ENCODE results near the gene NEGR1. TPM values are rescaled to one million over a fixed set of nuclear protein-coding genes. Genes with fewer than 3 reads are reported as not detected.

Gene NEGR1
- total RNA-seq, 1 experiment from 2014 or later: 4.1 TPM

GRCh38 chr1:71511505-71511904 is 770.8 kb downstream of the NEGR1 start:
- ChIA-PET CTCF (no interaction called here), POLR2A (no interaction called here)
- DNase-seq (ENCODE audit: unreplicated experiment): no peak
- Mint-ChIP-seq H3K9me3 (ENCODE audit: unreplicated experiment) (no peaks in the 10 kb centered on the region), H3K27me3 (ENCODE audit: insufficient read depth, unreplicated experiment) (no peaks in the 10 kb centered on the region), H3K27ac (ENCODE audit: low read depth, unreplicated experiment) (no peak overlapping the region), H3K4me3 (ENCODE audit: unreplicated experiment) (no peak overlapping the region), H3K4me1 (ENCODE audit: insufficient read depth, unreplicated experiment) (no peaks in the 10 kb centered on the region), H3K36me3 (ENCODE audit: insufficient read depth, unreplicated experiment) (no peaks in the 10 kb centered on the region)
- BruUV-seq (replicated peaks): no TSS peak
- TF ChIP-seq CTCF (IDR thresholded peaks at IDR 0.05; ENCODE audit: unreplicated experiment): no peak
- intact Hi-C loops (cut with micrococcal nuclease): no loop called here

GRCh38 chr1:71510725-71511124 is 771.6 kb downstream of the NEGR1 start:
- Mint-ChIP-seq H3K4me3 (ENCODE audit: unreplicated experiment) (no peak overlapping the region), H3K4me1 (ENCODE audit: insufficient read depth, unreplicated experiment) (no peaks in the 10 kb centered on the region), H3K27ac (ENCODE audit: low read depth, unreplicated experiment) (peak overlapping the region; percentile 25), H3K36me3 (ENCODE audit: insufficient read depth, unreplicated experiment) (no peaks in the 10 kb centered on the region), H3K9me3 (ENCODE audit: unreplicated experiment) (no peaks in the 10 kb centered on the region), H3K27me3 (ENCODE audit: insufficient read depth, unreplicated experiment) (no peaks in the 10 kb centered on the region)
- no peak for DNase-seq (ENCODE audit: unreplicated experiment)
- ChIA-PET POLR2A (no interaction called here), CTCF (no interaction called here)
- intact Hi-C loops (cut with micrococcal nuclease): no loop called here
- no TSS peak for BruUV-seq (replicated peaks)
- no peak for TF ChIP-seq CTCF (IDR thresholded peaks at IDR 0.05; ENCODE audit: unreplicated experiment)

GRCh38 chr1:71509051-71509595 is 773.2 kb downstream of the NEGR1 start:
- Mint-ChIP-seq H3K9me3 (ENCODE audit: unreplicated experiment) (no peaks in the 10 kb centered on the region), H3K27me3 (ENCODE audit: insufficient read depth, unreplicated experiment) (no peaks in the 10 kb centered on the region), H3K36me3 (ENCODE audit: insufficient read depth, unreplicated experiment) (no peaks in the 10 kb centered on the region), H3K4me3 (ENCODE audit: unreplicated experiment) (no peak overlapping the region), H3K27ac (ENCODE audit: low read depth, unreplicated experiment) (no peak overlapping the region), H3K4me1 (ENCODE audit: insufficient read depth, unreplicated experiment) (no peaks in the 10 kb centered on the region)
- BruUV-seq (replicated peaks): no TSS peak
- no peak for DNase-seq (ENCODE audit: unreplicated experiment)
- intact Hi-C loops (cut with micrococcal nuclease): no loop called here
- TF ChIP-seq CTCF (IDR thresholded peaks at IDR 0.05; ENCODE audit: unreplicated experiment): no peak
- ChIA-PET CTCF (no interaction called here), POLR2A (no interaction called here)

DNA sequence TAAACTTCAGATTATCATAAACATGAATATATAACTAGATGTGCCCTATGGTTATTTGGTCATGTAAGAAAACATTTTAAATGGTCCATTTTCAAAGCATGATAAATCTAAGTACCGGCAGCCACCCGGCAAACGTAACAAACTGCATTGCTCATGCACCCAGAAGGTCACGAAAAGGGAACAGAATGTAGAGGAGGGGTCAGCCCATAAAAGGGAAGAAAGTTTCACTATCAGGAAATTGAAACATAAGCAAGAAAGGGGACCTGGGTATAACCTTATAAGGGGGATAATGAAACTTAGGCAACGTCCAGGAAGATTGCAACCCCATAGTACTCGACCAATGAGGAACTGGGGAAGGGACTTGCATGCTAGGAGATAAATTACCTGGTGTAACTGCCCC is 780.3 kb downstream of the NEGR1 start:
- BruUV-seq (replicated peaks): no TSS peak
- POLR2A ChIA-PET: no interaction called here
- intact Hi-C loops (cut with micrococcal nuclease): no loop called here
- no peak for DNase-seq (ENCODE audit: unreplicated experiment)
- no peak for TF ChIP-seq CTCF (IDR thresholded peaks at IDR 0.05; ENCODE audit: unreplicated experiment)
- no peak overlapping the region for H3K4me3 Mint-ChIP-seq (ENCODE audit: unreplicated experiment)
- no peaks in the 10 kb centered on the region for H3K27me3 Mint-ChIP-seq (ENCODE audit: insufficient read depth, unreplicated experiment)
- CTCF ChIA-PET: no interaction called here
- H3K27ac Mint-ChIP-seq (ENCODE audit: low read depth, unreplicated experiment): no peak overlapping the region
- no peaks in the 10 kb centered on the region for H3K36me3 Mint-ChIP-seq (ENCODE audit: insufficient read depth, unreplicated experiment)
- no peaks in the 10 kb centered on the region for H3K9me3 Mint-ChIP-seq (ENCODE audit: unreplicated experiment)
- H3K4me1 Mint-ChIP-seq (ENCODE audit: insufficient read depth, unreplicated experiment): no peaks in the 10 kb centered on the region
